Stimulated activated CD4-positive, alpha-beta T cell treated with anti-CD3 and anti-CD28 coated beads, Interleukin-15, amount 100 ng/mL, for 24 hours (primary cell): ENCODE results near the gene DRC1.
"Not testable (repeated sequence)": the region's sequence is repeated elsewhere in the genome, so short reads cannot be mapped to it uniquely, and the experiment has no call there.

Source experiments
- DNase-seq: peaks from one replicate; pipeline ENCODE4 v3.0.0-alpha.2; 2020

The DRC1 gene

DNA sequence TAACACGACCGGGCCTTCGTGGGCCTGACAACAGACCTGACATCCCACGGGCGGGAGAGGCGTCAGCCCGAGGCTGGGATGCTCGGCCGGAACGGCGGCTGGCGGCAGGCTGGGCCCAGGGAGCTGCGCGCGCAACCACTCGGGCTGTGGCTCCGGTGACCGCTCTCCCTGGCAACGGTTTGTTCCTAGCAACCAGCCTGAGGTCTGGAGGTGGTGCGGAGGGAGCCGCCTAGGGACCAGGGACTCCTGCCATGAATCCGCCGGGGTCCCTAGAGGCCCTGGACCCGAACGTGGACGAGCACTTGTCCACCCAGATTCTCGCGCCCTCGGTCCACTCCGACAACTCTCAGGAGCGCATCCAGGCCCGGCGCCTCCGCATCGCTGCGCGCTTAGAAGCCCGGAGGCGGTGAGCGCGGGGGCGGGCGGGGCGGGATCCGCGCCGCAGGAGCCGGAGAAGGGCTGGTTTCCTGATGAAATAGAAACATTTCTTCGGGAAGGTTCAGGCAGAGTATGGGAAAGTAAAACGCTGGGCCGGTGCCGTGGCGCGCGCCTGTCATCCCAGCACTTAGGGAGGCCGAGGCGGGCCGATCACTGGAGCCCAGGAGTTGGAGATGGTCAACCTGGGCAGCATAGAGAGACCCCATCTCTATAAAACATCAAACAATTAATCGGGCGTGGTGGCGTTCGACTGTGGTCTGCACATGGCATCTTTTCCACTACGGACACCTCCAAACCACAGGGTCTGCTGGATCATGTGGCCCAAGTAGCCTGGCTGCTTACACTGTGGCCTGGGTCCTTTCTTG is at the start of gene DRC1:
Gene DRC1 (plus strand): TSS at position 182 of the 803 bp plus-strand sequence. CDS start 70 bp downstream, at position 252.
- peak; percentile 54 for DNase-seq

DNA sequence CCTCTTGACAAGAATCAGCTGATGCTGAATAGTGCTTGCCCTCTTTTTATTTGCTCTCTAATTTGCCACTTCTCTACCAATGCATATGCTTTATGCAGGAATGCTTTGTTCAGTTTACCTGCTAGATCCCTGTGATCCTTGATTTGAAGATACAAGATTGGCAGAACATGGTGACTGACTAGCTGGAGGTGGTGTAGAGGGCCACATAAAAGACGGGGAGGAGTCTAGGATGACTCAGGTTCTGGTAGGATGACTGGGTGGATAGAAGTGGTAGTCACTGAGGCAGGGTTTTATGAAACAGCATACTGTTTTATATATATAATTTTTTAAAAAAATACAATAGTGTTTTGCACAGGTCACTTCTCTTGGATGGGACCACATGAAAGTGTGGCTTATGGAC is 48.8 kb upstream of the DRC1 start:
- peak; percentile 51 for DNase-seq

DNA sequence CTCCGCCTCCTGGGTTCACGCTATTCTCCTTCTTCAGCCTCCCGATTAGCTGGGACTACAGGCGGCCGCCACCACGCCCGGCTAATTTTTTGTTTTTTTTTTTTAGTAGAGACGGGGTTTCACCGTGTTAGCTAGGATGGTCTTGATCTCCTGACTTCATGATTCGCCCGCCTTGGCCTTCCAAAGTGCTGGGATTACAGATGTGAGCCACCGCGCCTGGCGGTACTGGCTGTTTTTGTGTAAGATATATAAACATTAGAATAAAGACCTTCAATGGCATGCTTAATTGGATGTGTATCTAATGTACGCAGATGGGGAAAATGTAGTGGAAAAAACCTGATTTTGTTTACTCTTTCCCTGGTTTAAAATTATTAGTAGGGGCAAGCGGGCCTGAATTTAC is 47.3 kb upstream of the DRC1 start:
- not testable (repeated sequence) for DNase-seq

DNA sequence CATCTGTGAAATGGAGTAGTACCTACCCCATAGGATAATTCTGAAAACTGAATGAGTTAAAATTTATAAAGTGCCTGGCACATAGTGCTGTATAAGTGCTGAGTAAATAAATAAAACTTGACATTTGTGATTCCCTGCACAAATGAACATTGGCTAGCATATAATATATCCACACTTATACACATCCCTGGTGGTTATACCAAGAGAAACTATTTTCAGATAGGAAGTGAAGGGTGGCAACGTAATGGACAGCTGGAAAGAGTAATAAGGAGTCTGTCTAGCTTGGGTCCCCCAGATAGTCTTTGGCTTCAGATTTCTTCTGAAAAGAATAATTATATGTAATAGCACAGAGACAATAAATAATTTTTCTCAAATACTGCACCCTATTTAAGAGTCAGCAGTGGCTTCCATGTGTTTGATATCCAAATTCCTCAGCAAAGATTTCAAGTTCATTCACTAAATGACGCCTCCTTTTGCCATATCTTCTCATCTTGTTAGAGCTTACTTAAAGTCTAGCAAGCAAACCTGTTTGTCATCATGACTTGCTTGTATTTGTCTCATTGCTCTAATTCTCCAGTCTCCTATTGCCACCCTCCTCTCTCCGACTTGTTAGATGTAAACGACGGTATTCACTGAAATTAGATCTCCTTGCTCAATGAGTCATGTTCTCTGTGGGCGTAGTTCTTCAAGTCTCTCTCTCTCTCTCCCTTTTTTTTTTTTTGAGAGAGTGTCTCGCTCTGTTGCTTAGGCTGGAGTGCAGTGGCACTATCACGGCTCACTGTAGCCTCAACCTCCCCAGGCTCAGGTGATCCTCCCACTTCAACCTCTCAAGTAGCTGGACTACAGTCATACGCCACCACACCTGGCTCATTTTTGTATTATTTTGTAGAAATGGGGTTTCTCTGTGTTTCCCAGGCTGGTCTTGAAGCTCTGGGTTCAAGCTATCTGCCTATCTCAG is 46.4 kb upstream of the DRC1 start:
- DNase-seq, result no peak

DNA sequence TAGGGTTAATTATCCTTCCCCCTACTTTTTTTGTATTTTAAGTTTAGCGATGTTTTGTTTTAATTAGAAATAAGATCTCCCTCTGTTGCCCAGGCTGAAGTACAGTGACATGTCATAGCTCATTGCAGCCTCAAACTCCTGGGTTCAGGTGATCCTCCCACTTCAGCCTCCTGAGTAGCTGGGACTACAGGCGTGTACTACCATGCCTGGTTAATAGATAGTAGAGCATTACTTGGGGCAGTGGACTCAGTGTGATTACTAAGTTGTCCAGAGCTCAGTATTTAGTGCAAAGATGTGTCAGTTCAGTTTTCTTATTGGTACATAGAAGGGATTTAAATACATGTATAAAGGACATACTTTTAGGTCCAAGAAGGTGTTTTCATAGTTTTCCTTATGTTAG is 45.6 kb upstream of the DRC1 start:
- DNase-seq, result no peak

DNA sequence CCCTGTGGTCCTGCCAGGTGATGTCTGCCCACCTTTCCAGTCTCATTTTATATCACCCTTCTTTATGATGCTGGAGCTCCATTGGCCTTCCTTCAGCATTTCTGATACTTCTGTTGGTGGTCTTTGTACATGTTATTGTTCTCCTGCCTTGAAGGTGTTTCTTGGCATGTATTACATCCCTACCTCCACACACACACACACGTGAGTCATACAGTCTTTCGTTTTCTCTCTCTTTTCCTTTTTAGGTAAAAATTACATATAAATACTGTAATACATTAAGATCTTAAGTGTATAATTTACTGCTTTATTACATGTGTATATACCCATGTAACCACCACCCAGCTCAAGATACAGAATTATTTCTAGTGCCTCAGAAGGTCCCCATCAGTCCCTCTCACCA is 44.9 kb upstream of the DRC1 start:
- DNase-seq, result no peak

DNA sequence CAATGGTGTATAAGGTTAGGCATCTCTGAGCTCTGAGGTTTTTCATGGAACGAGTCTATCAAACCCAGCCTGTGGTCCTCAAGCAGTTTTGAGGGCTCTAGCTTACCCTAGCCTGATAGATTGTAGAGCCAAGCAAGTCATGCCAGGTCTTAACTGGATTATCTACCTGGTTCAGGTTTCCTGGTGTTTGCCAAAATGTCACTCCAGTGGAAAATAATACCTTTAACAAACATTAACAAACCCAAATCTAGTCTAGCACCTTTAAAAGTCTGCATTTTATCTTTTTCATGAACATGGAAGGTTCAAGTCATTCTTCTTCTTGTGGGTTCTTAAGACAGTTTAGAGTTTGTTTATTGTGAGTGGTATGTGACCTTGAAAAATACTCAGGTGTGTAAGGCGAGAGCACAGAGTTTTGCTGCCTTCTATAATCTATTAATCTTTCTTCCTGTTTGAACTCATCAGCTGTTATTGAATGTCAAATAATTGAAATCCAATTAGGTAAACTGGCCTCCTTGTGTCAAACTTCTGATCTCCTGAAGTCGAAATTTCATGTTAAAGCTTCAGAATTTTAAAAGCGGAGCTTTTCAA is 41.7 kb upstream of the DRC1 start:
- DNase-seq, result no peak

DNA sequence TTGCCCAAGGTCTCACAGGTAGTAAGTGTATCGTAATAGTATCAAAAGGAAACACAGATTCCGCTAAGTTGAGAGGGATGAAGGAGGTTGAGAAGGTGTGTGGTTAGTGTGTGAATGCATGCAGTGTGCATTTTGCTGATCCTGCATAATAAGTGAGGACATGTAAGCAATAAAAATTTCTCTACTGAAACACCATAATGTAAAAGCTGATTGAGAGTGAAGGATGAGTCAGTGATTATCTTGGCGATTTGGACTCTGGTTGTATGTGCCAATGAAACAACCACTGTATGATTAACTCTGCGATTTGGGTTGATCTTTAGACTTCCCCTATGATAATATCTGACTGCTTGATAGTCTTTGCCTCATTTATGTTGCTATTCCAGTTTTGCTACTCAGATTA is 38.4 kb upstream of the DRC1 start:
- no peak for DNase-seq

DNA sequence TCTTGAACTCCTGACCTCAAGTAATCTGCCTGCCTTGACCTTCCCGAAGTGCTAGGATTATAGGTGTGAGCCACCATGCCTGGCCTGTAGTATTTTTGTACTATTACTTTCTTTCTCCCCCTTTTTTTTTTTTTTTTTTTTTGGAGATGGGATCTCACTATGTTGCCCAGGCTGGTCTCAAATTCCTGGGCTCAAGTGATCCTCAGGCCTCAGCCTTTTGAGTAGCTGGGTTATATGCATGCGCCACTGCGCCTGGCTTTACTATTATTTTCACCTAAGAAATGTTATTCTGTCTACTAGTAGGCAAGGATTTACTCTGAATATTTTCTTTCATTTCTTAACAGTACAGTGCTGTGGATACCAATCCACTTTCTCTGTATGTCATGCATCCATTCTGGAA is 37.8 kb upstream of the DRC1 start:
- DNase-seq, result no peak

DNA sequence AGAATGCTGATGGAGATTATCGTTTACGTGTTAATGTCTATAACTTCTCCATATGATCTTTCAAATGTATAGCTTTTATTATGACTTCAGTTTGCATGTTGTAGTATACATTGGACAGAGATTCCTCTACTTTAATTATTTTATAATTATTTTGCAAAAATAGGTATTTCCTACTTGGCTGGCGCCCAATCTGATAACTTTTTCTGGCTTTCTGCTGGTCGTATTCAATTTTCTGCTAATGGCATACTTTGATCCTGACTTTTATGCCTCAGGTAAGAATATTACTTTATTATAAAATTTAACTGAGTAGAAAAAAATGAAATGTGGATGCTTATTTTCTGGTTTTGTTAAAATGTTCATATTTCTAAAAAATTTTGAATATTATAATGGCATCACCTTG is 37.1 kb upstream of the DRC1 start:
- DNase-seq, result no peak

DNA sequence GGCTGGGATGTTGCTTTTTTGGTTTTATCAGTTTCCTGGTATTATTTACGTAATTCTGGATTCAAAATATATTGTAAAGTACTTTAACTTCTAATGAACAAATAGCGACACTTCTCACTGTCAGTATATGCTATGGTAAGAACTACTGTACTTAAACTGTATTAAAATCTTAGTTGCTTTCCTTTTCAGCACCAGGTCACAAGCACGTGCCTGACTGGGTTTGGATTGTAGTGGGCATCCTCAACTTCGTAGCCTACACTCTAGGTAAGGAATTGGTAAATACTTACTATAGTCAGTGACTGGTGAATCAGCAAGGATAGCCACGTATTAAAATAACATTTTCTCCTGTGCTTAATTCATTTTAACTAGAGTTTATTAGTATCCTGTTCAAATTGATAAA is 34.8 kb upstream of the DRC1 start:
- DNase-seq, result no peak

DNA sequence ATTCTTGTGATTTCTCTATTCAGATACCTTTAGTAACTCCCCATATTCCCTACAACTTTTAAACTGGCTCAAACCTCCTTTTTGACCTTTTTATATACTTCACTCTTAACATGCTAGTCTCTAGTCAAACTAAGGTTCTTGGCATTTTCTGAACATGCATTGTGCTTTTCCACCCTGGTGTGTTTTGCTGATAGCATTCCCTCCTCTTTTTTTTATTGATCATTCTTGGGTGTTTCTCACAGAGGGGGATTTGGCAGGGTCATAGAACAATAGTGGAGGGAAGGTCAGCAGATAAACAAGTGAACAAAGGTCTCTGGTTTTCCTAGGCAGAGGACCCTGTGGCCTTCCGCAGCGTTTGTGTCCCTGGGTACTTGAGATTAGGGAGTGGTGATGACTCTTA is 32.1 kb upstream of the DRC1 start:
- not testable (repeated sequence) for DNase-seq

DNA sequence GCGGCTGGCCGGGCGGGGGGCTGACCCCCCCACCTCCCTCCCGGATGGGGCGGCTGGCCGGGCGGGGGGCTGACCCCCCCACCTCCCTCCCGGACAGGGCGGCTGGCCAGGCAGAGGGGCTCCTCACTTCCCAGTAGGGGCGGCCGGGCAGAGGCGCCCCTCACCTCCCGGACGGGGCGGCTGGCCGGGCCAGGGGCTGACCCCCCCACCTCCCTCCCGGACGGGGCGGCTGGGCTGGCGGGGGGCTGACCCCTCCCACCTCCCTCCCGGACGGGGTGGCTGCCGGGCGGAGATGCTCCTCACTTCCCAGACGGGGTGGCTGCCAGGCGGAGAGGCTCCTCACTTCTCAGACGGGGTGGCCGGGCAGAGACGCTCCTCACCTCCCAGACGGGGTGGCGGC is 30.8 kb upstream of the DRC1 start:
- not testable (repeated sequence) for DNase-seq

DNA sequence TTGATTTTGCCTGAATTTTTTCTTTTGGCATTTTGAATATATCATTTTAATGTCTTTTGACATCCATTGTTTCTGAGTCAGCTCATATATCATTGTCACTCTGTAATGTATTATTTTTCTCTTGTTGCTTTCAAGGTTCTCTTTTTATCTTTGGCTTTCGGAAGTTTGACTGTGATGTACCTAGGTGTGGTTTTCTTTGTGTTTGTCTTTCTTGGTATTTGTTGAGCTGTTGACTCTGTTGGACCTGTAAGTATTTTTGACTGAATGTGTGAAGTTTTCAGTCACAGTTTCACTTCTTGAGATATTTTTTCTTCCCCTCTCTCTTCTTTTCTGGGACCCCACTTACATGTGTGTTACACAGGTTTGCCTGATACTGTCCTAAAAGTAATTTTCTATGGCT is 24.9 kb upstream of the DRC1 start:
- DNase-seq, result no peak

DNA sequence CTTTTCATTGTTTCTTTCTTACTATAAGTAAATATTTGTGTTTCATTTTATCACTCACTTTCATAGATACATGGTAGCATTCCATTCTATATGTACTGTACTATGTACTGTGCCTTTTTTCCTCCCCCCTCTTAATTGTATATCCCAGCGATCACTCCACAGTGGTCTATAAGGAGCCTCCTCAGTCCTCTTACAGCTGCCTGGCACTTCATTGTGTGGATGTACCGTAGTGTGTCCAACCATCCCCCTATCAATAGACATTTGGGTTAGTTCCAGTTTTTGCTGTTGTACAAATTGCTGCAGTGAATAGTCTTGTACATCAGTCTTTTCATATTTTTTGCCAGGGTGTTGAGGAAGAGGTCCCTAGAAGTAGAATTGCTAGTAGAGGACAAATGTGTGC is 21.4 kb upstream of the DRC1 start:
- no peak for DNase-seq

DNA sequence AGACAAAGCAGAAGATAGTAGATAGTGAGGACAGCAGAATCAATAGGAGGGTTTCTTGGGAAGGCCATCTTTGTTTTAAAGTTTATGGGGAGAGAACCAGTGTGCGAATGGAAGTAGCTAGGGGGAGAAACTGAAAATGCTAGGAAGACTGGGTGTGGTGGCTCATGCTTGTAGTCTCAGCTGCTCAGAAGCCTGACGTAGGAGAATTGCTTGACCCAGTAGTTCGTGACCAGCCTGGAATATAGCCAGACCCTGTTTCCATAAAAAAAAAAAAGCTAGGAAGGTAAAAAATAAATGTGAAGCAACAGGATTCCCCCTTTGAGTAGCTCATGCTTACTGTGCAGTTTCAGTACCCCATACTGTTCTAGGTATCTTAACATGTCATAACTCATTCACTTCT is 19.2 kb upstream of the DRC1 start:
- DNase-seq, result no peak

DNA sequence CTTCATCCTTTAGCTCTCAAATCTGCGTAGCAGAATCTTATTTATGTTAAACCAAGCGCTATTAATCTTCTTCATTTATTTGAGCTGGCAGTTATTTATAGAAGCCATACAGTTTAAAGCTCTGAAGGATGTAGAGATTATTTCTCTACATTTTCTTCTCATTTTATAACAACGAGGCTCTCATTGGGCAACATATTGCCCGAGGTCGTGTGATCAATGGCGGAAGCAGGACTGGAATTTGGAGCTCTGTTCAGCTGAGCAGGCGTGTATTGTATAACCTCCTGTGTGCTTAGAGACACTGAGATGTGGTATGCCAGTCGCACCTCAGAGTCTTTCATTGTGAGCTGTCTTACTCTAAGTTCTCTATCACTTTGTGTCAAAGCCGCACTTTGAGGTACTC is 17.5 kb upstream of the DRC1 start:
- no peak for DNase-seq

DNA sequence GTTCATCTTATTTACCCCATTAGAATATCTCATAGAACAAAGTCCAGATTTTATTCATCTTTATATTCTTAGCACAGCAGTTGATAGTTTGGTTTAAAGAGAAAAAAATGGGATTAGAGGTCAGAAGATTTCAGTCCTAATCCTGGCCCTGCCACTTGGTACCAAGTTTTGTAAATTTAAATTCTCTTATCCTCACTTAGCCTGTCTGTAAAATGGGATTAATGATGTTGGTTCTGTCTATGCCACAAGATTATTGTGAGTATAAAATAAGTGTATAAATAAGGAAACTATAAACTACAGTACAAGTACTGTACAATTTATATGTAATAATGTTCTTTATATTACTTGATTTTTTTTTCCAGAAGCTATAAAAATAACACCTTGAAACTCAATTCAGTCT is 17.1 kb upstream of the DRC1 start:
- DNase-seq, result no peak

DNA sequence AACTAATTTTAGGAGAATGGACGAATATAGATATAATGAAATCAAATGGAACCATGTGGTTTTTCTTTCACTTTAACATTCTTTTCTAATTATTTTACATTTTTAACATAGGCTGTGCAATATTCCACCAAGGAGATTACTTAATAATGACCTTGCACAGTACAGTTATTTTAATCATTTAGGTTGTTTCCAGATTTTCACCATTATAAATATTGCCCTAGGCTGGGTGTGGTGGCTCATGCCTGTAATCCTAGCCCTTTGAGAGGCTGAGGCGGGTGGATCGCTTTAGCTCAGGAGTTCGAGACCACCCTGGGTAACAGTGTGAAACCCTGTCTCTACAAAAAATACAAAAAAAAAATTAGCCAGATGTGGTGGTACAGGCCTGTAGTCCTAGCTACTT is 14.5 kb upstream of the DRC1 start:
- DNase-seq, result no peak

DNA sequence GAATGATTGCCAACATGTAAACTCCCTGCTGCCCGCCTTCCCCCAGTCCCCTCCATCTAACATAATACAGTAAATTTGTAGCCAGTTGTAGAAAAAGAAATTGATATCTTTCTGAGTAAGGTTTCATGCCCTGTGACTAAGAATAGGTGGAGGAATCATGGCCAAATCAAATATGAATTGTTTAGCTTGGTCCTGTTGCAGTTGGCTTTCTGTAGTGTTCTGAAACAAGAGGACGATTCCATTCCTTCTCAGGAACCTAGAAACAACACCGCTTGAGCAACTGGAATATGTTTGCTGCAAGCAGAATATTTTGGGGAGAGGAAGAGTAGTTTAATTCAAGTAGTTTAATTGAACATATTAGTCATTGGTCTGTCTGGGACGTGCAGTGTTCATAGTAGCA is 7.0 kb upstream of the DRC1 start:
- no peak for DNase-seq

DNA sequence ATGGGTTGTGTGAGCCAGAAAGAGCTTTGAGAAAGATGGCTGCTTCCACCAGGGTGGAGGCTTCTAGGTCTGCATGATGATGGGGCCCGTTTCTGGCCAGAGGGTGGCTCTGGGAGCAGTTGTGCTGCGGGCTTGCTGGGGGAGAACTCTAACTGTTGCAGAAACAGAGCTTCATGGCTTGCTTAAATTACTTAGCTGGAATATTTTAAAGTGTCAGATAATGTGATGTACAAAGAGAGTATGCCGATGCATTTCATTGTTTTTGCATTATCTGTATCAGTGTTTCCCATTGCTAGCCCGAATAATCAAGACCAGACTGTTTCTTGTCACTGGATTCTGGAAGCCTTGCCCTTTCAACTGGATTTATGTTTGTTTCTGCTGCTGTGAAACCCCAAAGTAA is 6.3 kb upstream of the DRC1 start:
- DNase-seq, result no peak

DNA sequence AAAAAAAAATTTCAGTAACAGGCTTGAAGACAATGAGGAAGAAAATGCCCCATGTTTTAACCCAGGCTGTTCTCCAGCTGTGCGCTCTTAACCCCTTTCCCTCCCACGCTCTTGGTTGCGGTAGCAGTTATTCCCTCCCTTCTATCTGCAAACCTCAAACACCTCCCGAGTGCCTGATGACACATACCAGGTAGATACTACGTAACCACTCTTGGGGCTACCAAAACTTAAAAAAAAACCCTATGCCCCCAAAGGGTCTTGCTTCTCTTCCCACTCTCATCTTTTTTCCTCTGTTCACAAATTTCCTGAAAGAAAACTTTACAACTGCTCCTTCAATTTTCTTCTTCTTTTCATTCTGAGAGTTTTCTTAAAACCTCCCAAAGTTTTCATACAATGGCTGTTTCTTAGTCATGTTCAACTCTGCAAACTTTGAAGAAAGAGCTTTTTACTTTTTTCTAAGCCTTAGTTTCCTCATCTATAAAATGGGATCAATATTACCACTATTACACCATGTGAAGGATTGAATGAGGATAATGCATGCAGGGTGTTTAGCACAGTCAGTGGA is 4.9 kb upstream of the DRC1 start:
- peak; percentile 62 for DNase-seq

DNA sequence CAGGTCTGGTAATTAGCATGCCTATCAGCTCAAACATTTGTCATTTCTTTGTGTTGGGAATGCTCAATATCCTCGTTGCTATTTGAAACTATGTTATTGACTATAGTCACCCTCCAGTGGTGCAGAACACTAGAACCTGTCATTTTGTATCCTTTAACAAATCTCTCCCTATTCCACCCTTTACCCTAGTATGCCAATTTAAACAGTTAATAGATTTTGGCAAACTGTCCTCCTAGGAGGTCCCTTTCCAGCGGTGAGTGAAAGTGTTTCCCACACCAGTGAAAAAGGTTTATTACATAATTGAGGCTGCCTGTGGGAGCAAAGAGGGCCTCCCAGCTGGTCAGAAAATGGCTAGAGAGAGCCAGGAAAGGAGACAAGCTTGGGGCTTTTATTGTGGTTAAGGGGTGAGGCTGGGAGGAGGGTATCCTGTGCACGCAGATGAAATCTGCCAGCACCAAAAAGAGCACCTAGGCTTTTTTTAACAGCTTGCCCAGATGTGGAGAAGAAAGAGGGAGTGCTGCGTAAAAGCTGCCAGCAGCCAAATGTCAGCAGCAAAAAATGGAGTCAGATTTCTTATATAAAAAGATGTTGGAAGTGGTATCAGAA is 1.8 kb upstream of the DRC1 start:
- no peak for DNase-seq
